Stimulated activated CD8-positive, alpha-beta memory T cell treated with anti-CD3 and anti-CD28 coated beads, Interleukin-7, amount 100 ng/mL, for 1 hour (primary cell): Measurements from ENCODE around the gene CHMP4B.

Experiments used
- DNase-seq, 2 donors: peaks; one replicate each; pipeline ENCODE4 v3.0.0-alpha.2; 2020; ENCODE audit warnings: low read depth in 2 of 2

Gene CHMP4B

DNA sequence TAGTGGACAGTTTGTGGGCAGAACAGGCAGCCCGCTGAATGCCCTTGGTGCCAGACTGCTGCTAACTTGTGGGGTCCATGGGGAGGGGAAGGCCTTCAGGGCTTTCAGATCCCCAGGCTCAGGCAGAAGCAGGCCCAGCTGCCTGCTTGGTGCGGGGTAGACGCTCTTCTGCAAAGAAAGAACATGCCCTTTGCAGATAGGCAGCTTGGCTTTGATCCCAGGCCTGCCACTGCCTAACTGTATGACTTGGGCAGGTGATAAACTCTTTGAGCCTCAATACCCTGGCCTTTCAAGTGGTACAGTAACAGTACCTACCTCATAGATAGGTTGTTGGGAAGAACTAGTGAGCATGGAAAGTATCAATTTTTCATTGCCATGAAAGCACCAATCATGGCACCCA, 28.4 kb downstream of the CHMP4B start:
- no peak for DNase-seq

GRCh38 chr20:33840160-33840559, 29.0 kb downstream of the CHMP4B start:
- DNase-seq: no peak

DNA sequence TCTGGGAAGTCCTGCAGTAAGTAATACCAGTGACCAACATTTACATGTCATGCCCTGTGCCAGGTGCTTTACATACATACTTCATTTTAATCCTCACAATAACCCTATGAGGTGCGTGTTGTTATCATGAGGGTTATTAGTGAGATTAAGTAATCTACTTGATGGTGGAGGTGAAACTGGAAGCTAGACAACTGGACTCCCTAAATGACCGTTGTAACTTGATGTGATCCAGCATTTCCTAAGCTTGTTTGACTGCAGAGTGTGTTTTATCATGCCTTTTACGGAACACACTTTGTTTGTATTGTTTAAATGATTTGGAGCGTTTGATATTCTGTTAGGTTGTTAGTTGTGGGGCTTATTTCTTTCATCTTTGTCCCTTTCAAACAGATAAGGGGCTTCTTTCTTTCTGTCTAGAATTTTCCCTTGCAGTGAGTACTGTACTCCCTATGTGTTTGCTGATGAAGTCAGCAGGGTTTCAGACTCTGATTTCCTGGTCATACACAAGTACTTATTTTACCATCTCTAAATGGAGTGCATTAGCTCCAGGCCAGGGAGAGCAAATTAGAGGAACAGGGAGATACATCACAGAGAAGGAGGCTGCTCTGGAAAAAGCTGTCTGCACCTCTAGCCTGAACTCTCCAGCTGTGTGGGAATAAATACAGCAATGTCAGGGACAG, 29.7 kb downstream of the CHMP4B start:
- DNase-seq: no peak

- DNase-seq: no peak
Measured at GRCh38 chr20:33841436-33841799, 30.3 kb downstream of the CHMP4B start.

- DNase-seq: no peak
Measured at GRCh38 chr20:33842346-33842745, 31.2 kb downstream of the CHMP4B start.

- DNase-seq: no peak
Measured at GRCh38 chr20:33843050-33843449, 31.9 kb downstream of the CHMP4B start.

DNA sequence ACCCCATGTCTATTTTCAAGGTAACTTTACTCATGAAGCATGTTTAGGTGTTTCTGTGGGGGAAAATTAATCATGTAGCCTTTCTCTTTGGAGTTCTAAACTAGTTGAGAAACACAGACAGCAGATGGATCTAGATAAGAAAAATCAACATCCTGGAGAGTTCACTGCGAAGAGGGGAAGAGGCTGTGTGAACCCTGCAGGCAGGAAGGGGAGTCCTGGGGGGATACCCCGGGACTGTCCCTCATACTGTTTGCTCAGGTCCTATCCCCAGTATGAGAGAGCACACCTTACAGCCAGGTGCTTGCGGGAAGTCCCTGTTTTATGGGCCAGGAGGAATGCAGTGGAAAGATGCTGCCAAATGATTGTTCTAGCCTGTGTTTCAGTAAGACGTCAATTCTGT, 32.7 kb downstream of the CHMP4B start:
- DNase-seq: no peak

DNA sequence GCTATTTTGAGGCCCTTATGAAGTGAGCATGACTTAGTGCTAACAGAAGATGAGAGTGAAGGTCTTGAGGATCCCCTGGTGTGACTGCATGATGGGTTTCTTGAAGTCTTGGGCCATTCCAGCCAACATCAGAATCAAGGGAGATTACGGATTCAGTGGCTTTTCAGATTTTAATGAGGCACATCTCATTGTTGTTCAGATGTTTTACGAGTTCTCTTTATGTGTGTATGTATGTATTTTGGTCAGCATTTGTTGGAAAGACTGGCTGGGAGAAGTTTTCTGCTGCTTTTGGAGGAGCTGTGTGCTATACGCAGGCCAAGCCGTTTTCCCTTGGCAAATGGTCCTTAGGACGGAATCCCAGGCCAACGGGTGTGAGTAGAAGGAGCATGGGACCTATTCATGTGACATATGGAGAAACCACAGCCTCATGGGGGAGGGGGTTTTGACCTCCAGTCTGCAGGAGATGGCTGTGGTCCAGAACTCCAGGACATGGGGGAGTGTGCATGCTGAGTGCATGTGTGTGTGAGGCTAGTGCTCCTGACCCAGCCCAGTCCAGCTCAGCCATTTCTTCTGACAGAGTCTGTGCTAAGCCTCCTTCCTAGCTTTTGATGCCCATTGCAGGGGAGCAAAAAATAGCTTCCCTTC, 35.3 kb downstream of the CHMP4B start:
- no peak for DNase-seq

- DNase-seq: no peak
Measured at GRCh38 chr20:33847006-33847405, 35.9 kb downstream of the CHMP4B start.

DNA sequence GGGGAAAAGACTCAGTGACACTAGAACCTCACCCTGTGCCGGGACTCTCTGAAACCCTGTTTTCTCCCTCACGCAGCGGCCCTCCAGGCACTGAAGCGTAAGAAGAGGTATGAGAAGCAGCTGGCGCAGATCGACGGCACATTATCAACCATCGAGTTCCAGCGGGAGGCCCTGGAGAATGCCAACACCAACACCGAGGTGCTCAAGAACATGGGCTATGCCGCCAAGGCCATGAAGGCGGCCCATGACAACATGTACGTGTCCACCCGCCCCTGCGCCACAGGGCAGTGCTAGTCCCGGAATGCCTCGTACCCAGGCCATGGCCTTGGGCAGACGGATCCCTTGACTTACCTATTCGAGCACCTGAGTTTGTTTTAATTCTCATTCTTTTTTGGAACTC, 37.2 kb downstream of the CHMP4B start:
- DNase-seq: no peak

GRCh38 chr20:33850159-33850558, 39.0 kb downstream of the CHMP4B start:
- no peak for DNase-seq

DNA sequence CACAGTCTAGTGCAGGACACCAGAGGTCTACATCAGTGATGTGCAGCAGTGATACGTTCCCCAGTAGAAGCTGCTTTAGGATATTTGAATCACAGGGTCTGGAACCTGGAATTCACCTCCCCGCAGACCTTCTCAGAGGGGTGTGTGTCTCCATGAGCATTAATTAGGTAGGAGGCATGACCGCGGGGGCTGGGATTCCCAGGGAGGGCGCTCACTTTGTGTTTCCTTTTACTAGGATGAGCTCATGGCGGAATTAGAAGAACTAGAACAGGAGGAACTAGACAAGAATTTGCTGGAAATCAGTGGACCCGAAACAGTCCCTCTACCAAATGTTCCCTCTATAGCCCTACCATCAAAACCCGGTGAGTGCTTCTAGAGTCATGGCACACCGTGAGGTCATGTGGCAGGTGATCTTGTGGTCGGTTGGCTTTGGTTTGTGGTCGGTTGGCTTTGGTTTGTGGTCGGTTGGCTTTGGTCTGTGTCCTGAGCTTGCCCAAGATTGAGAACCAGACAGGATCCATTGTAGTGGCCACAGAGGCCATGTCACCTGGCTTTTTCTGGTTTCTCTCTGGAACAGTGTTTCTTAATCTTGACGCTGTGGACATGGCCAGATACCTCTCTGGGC, 40.8 kb downstream of the CHMP4B start:
- no peak for DNase-seq

- DNase-seq: no peak
Measured at GRCh38 chr20:33852626-33853506, 41.7 kb downstream of the CHMP4B start.

DNA sequence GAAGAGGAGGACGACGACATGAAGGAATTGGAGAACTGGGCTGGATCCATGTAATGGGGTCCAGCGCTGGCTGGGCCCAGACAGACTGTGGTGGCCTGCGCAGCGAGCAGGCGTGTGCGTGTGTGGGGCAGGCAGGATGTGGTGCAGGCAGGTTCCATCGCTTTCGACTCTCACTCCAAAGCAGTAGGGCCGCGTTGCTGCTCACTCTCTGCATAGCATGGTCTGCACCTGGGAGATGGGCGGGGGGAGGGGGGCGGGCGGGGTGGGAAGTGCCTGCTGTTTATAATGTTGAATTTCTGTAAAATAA, 42.3 kb downstream of the CHMP4B start:
- DNase-seq: no peak

DNA sequence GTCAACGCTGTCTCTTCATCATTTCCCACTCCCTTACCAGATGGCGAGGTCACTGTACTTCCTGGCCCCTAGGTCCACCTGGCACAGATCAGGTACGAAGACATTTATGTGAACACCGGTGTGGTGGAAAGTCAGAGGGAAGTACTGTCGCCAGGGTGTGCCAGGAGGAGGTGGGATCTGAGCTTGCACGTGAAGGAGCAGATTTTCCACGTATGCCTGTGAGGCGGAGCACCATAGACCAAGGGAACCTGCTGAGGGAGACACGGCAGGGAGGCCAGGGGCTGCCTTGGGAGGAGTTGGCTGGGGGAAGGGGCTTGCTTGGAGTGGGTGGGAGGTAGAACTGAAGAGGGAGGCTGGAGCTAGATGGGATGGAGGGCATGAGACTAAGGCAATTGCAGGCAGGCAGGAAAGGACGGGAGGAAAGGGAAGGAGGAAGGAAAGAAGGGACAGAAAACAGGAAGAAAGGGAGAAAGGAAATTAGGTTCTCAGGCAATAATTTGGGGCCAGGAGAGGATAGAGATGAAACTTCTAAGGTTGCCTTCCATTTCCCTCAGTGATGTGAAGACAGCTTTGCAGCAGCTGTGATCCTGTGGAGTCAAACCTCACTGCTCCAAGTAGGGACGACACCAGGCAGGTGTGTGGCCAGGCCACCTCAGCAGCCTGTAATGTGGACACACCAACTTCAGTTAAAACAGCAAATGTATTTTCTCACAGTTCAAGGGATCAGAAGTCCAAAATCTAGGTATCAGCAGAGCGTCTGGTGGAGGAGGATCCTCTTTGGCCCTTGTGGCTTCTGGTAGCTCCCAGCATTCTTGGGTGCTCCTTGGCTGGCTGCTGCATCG, 46.8 kb downstream of the CHMP4B start:
- DNase-seq: no peak

DNA sequence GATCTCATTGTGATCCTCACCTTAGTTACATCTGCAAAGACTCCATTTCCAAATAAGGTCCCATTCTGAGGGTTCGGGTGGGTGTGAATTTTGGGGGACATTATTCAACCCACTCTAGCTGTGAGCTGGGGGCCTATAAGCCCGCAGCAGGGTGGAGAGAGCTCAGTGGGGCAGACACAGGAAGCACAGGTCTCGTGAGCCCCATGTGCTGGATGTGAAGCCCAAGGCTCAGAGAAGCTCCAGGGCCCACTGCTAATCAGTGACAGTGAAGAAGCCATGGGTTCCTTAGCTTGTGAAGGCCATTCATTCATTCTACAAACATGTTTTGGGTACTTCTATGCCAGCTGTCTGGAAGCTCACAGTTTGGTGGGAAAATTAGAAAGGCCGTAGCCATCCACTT, 47.5 kb downstream of the CHMP4B start:
- DNase-seq: no peak

DNA sequence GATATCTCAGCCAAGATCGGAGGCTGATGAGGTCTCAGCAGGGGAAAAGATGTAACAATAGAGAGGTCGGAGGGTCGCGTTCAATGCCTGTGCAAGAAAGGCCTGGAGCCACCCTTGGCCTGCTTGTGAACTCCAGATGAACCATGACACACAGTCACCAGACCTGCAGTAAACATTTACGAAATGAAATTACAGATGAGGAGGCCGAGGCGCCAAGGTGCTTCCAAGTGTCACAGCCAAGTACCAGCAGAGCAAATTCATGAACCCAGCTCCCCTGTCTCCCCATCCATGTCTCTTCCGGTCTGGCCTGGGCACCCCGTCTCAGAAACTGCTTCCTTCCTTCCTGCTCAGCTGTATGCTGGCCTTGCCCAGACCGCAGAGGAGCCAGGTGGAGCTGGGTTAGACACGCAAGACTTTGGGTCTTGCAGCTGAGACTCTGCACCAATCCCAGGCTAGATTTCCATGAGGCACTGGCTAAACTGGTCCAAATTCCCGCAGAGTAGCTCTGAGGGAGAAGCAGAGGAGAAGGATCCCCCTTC, 48.1 kb downstream of the CHMP4B start:
- DNase-seq: no peak

DNA sequence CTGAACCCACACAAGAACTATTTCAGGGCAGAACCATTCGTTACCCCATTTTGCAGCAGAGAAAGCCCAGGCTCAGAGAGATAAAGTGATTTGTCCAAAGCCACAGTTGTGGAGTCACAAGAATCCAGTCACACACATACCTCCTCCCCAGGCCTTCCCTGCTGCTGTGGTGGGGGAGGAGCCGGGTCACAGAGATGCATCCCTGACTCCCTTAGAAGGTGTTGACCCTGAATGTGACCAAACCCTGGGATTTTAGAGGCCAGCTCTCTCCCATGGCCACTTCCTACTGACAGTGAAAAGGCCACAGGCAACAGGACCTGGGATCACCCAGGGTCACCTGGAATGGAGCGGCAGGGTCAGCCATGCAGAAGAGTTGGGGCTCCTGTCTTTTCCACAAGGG, 48.6 kb downstream of the CHMP4B start:
- DNase-seq: no peak

- no peak for DNase-seq
Measured at GRCh38 chr20:33861458-33861857, 50.3 kb downstream of the CHMP4B start.

- peak; percentile 13 to 21 for DNase-seq
Measured at GRCh38 chr20:33862709-33863403, 51.7 kb downstream of the CHMP4B start.
